Measurements from ENCODE around the gene PPFIBP2.

Gene PPFIBP2

GRCh38 chr11:7486098-7486780 is 27.6 kb upstream of the PPFIBP2 start:
- Histone ChIP-seq H3K27me3 (ENCODE audit: insufficient read depth, poor library complexity, severe bottlenecking) (no peaks in the 10 kb centered on the region), H3K27ac (ENCODE audit: poor library complexity, severe bottlenecking) (no peak overlapping the region), H3K4me3 (ENCODE audit: severe bottlenecking) (no peak overlapping the region), H3K9me3 (ENCODE audit: severe bottlenecking) (no peaks in the 10 kb centered on the region), H3K36me3 (ENCODE audit: low read depth) (no peaks in the 10 kb centered on the region), H3K4me1 (ENCODE audit: insufficient read depth, poor library complexity, severe bottlenecking) (no peaks in the 10 kb centered on the region)
- no peak for TF ChIP-seq CTCF (IDR thresholded peaks at IDR 0.05; ENCODE audit: poor library complexity, severe bottlenecking)
- ATAC-seq (ENCODE audit: low read depth) (no peak), DNase-seq (ENCODE audit: low spot score) (no peak)

- ATAC-seq (ENCODE audit: low read depth) = no peak
- DNase-seq (ENCODE audit: low spot score) = no peak
- Histone ChIP-seq H3K27me3 (ENCODE audit: insufficient read depth, poor library complexity, severe bottlenecking) (no peaks in the 10 kb centered on the region), H3K4me1 (ENCODE audit: insufficient read depth, poor library complexity, severe bottlenecking) (no peaks in the 10 kb centered on the region), H3K9me3 (ENCODE audit: severe bottlenecking) (no peaks in the 10 kb centered on the region), H3K27ac (ENCODE audit: poor library complexity, severe bottlenecking) (no peak overlapping the region), H3K4me3 (ENCODE audit: severe bottlenecking) (no peak overlapping the region), H3K36me3 (ENCODE audit: low read depth) (no peaks in the 10 kb centered on the region)
- no peak for TF ChIP-seq CTCF (IDR thresholded peaks at IDR 0.05; ENCODE audit: poor library complexity, severe bottlenecking)
Measured at GRCh38 chr11:7486781-7487140, 27.0 kb upstream of the PPFIBP2 start.

GRCh38 chr11:7487360-7487759 is 26.4 kb upstream of the PPFIBP2 start:
- Histone ChIP-seq H3K27ac (ENCODE audit: poor library complexity, severe bottlenecking) (no peak overlapping the region), H3K27me3 (ENCODE audit: insufficient read depth, poor library complexity, severe bottlenecking) (no peaks in the 10 kb centered on the region), H3K36me3 (ENCODE audit: low read depth) (no peaks in the 10 kb centered on the region), H3K9me3 (ENCODE audit: severe bottlenecking) (no peaks in the 10 kb centered on the region), H3K4me1 (ENCODE audit: insufficient read depth, poor library complexity, severe bottlenecking) (no peaks in the 10 kb centered on the region), H3K4me3 (ENCODE audit: severe bottlenecking) (no peak overlapping the region)
- no peak for ATAC-seq (ENCODE audit: low read depth)
- no peak for DNase-seq (ENCODE audit: low spot score)
- no peak for TF ChIP-seq CTCF (IDR thresholded peaks at IDR 0.05; ENCODE audit: poor library complexity, severe bottlenecking)

GRCh38 chr11:7488681-7489080 is 25.1 kb upstream of the PPFIBP2 start:
- H3K27ac ChIP-seq (ENCODE audit: poor library complexity, severe bottlenecking) = no peak overlapping the region

More at GRCh38 chr11:7488681-7489080, 25.1 kb upstream of the PPFIBP2 start:
- H3K4me3 ChIP-seq (ENCODE audit: severe bottlenecking) = no peak overlapping the region
- no peaks in the 10 kb centered on the region for H3K27me3 ChIP-seq (ENCODE audit: insufficient read depth, poor library complexity, severe bottlenecking)
- no peaks in the 10 kb centered on the region for H3K36me3 ChIP-seq (ENCODE audit: low read depth)
- no peaks in the 10 kb centered on the region for H3K9me3 ChIP-seq (ENCODE audit: severe bottlenecking)
- DNase-seq (ENCODE audit: low spot score) = no peak
- TF ChIP-seq CTCF (IDR thresholded peaks at IDR 0.05; ENCODE audit: poor library complexity, severe bottlenecking) = no peak
- ATAC-seq (ENCODE audit: low read depth) = no peak
- H3K4me1 ChIP-seq (ENCODE audit: insufficient read depth, poor library complexity, severe bottlenecking) = no peaks in the 10 kb centered on the region

Data from RWPE2 (cell line).